ENCODE results near the gene TOMM40L.
"Not testable (repeated sequence)": the region's sequence is repeated elsewhere in the genome, so short reads cannot be mapped to it uniquely, and the experiment has no call there.

Gene TOMM40L

GRCh38 chr1:161257109-161257508 is 31.2 kb downstream of the TOMM40L start:
- not testable (repeated sequence) for DNase-seq (ENCODE audit: low spot score)

GRCh38 chr1:161258439-161259344 is 32.8 kb downstream of the TOMM40L start, which contains the start of gene PCP4L1:
TSS of gene PCP4L1 (plus strand) at chr1:161258745. CDS start at chr1:161258975, 230 bp downstream.
- peak; percentile 53 for DNase-seq (ENCODE audit: low spot score)

- DNase-seq (ENCODE audit: low spot score): no peak
Observed at GRCh38 chr1:161259345-161259702, 33.5 kb downstream of the TOMM40L start.

- no peak for DNase-seq (ENCODE audit: low spot score)
Observed at GRCh38 chr1:161259765-161260164, 33.9 kb downstream of the TOMM40L start.

GRCh38 chr1:161260376-161261260 is 34.8 kb downstream of the TOMM40L start:
- DNase-seq (ENCODE audit: low spot score): no peak

- no peak for DNase-seq (ENCODE audit: low spot score)
Observed at GRCh38 chr1:161261261-161262235, 35.7 kb downstream of the TOMM40L start.

- no peak for DNase-seq (ENCODE audit: low spot score)
Observed at GRCh38 chr1:161265305-161265704, 39.4 kb downstream of the TOMM40L start.

GRCh38 chr1:161266202-161266601 is 40.3 kb downstream of the TOMM40L start:
- DNase-seq (ENCODE audit: low spot score): no peak

- DNase-seq (ENCODE audit: low spot score): no peak
Observed at GRCh38 chr1:161266836-161267235, 41.0 kb downstream of the TOMM40L start.

- no peak for DNase-seq (ENCODE audit: low spot score)
Observed at GRCh38 chr1:161267321-161267720, 41.5 kb downstream of the TOMM40L start.

- DNase-seq (ENCODE audit: low spot score): peak; percentile 28
Observed at GRCh38 chr1:161273402-161273801, 47.5 kb downstream of the TOMM40L start.

GRCh38 chr1:161274874-161275273 is 49.0 kb downstream of the TOMM40L start:
- no peak for DNase-seq (ENCODE audit: low spot score)
